ENCODE measurements around the gene GIPR. TPM values are rescaled to one million over a fixed set of nuclear protein-coding genes. Genes with fewer than 3 reads are reported as not detected.

The GIPR gene
- total RNA-seq, 2 experiments from 2014 or later: 1.4 to 1.7 TPM

GRCh38 chr19:45641274-45642105, 26.5 kb upstream of the GIPR start:
- Mint-ChIP-seq H3K4me3 (peak overlapping the region; percentile 91), H3K36me3 (peaks cover 24% of the 10 kb centered on the region), H3K27ac (peak overlapping the region; percentile 98), H3K27me3 (peaks cover 13% of the 10 kb centered on the region), H3K4me1 (peaks cover 38% of the 10 kb centered on the region), H3K9me3 (peaks cover 5% of the 10 kb centered on the region)
- peak; percentile 89 for DNase-seq

GRCh38 chr19:45643024-45643926, 24.7 kb upstream of the GIPR start:
- Mint-ChIP-seq H3K27me3 (peaks cover 24% of the 10 kb centered on the region), H3K4me1 (peaks cover 40% of the 10 kb centered on the region), H3K4me3 (peak overlapping the region; percentile 81), H3K27ac (peak overlapping the region; percentile 98), H3K9me3 (peaks cover 5% of the 10 kb centered on the region), H3K36me3 (peaks cover 18% of the 10 kb centered on the region)
- DNase-seq: peak; percentile 94

GRCh38 chr19:45643927-45644771, 23.9 kb upstream of the GIPR start:
- no peak overlapping the region for H3K27ac Mint-ChIP-seq
- H3K4me1 Mint-ChIP-seq: peaks cover 34% of the 10 kb centered on the region
- peaks cover 24% of the 10 kb centered on the region for H3K27me3 Mint-ChIP-seq
- H3K9me3 Mint-ChIP-seq: peaks cover 5% of the 10 kb centered on the region
- H3K4me3 Mint-ChIP-seq: peak overlapping the region; percentile 81
- no peak for DNase-seq
- H3K36me3 Mint-ChIP-seq: peaks cover 10% of the 10 kb centered on the region

- H3K4me3 Mint-ChIP-seq: peak overlapping the region; percentile 74
- H3K27me3 Mint-ChIP-seq: peaks cover 25% of the 10 kb centered on the region
- peaks cover 31% of the 10 kb centered on the region for H3K4me1 Mint-ChIP-seq
- H3K36me3 Mint-ChIP-seq: peaks cover 8% of the 10 kb centered on the region
- H3K27ac Mint-ChIP-seq: no peak overlapping the region
- H3K9me3 Mint-ChIP-seq: peaks cover 5% of the 10 kb centered on the region
- no peak for DNase-seq
Measured at GRCh38 chr19:45645068-45645630, 22.9 kb upstream of the GIPR start.

GRCh38 chr19:45645631-45646344, 22.2 kb upstream of the GIPR start:
- DNase-seq: peak; percentile 87
- Mint-ChIP-seq H3K4me1 (peaks cover 29% of the 10 kb centered on the region), H3K27me3 (peaks cover 27% of the 10 kb centered on the region), H3K27ac (peak overlapping the region; percentile 45), H3K36me3 (peaks cover 5% of the 10 kb centered on the region), H3K9me3 (peaks cover 3% of the 10 kb centered on the region), H3K4me3 (peak overlapping the region; percentile 74)

GRCh38 chr19:45646345-45646698, 21.7 kb upstream of the GIPR start:
- peaks cover 24% of the 10 kb centered on the region for H3K4me1 Mint-ChIP-seq
- peaks cover 28% of the 10 kb centered on the region for H3K27me3 Mint-ChIP-seq
- H3K27ac Mint-ChIP-seq: no peak overlapping the region
- DNase-seq: no peak
- H3K9me3 Mint-ChIP-seq: no peaks in the 10 kb centered on the region
- no peaks in the 10 kb centered on the region for H3K36me3 Mint-ChIP-seq
- peak overlapping the region; percentile 74 for H3K4me3 Mint-ChIP-seq

GRCh38 chr19:45650722-45651121, 17.3 kb upstream of the GIPR start:
- no peaks in the 10 kb centered on the region for H3K9me3 Mint-ChIP-seq
- H3K27ac Mint-ChIP-seq: no peak overlapping the region
- peaks cover 8% of the 10 kb centered on the region for H3K4me1 Mint-ChIP-seq
- peaks cover 24% of the 10 kb centered on the region for H3K27me3 Mint-ChIP-seq
- no peaks in the 10 kb centered on the region for H3K36me3 Mint-ChIP-seq
- no peak for DNase-seq
- H3K4me3 Mint-ChIP-seq: no peak overlapping the region

- no peaks in the 10 kb centered on the region for H3K4me1 Mint-ChIP-seq
- H3K36me3 Mint-ChIP-seq: no peaks in the 10 kb centered on the region
- peaks cover 7% of the 10 kb centered on the region for H3K27me3 Mint-ChIP-seq
- no peak overlapping the region for H3K4me3 Mint-ChIP-seq
- no peaks in the 10 kb centered on the region for H3K9me3 Mint-ChIP-seq
- H3K27ac Mint-ChIP-seq: no peak overlapping the region
- no peak for DNase-seq
Measured at GRCh38 chr19:45653634-45654033, 14.4 kb upstream of the GIPR start.

GRCh38 chr19:45655073-45655472, 12.9 kb upstream of the GIPR start:
- Mint-ChIP-seq H3K27me3 (peaks cover 7% of the 10 kb centered on the region), H3K9me3 (no peaks in the 10 kb centered on the region), H3K27ac (no peak overlapping the region), H3K4me1 (no peaks in the 10 kb centered on the region), H3K36me3 (no peaks in the 10 kb centered on the region), H3K4me3 (no peak overlapping the region)
- DNase-seq: no peak

- Mint-ChIP-seq H3K4me3 (no peak overlapping the region), H3K4me1 (no peaks in the 10 kb centered on the region), H3K9me3 (no peaks in the 10 kb centered on the region), H3K27ac (no peak overlapping the region), H3K36me3 (no peaks in the 10 kb centered on the region), H3K27me3 (peaks cover 4% of the 10 kb centered on the region)
- DNase-seq: no peak
Measured at GRCh38 chr19:45657520-45658167, 10.4 kb upstream of the GIPR start.

GRCh38 chr19:45659096-45659729, 8.8 kb upstream of the GIPR start:
- Mint-ChIP-seq H3K4me3 (no peak overlapping the region), H3K36me3 (no peaks in the 10 kb centered on the region), H3K27ac (no peak overlapping the region), H3K27me3 (peaks cover 4% of the 10 kb centered on the region), H3K9me3 (no peaks in the 10 kb centered on the region), H3K4me1 (no peaks in the 10 kb centered on the region)
- no peak for DNase-seq

GRCh38 chr19:45660636-45661035, 7.4 kb upstream of the GIPR start:
- peaks cover 4% of the 10 kb centered on the region for H3K27me3 Mint-ChIP-seq
- DNase-seq: no peak
- H3K27ac Mint-ChIP-seq: no peak overlapping the region
- H3K4me3 Mint-ChIP-seq: no peak overlapping the region
- no peaks in the 10 kb centered on the region for H3K36me3 Mint-ChIP-seq
- no peaks in the 10 kb centered on the region for H3K4me1 Mint-ChIP-seq
- H3K9me3 Mint-ChIP-seq: no peaks in the 10 kb centered on the region

GRCh38 chr19:45663800-45664199, 4.2 kb upstream of the GIPR start:
- Mint-ChIP-seq H3K4me3 (no peak overlapping the region), H3K4me1 (peaks cover 12% of the 10 kb centered on the region), H3K36me3 (no peaks in the 10 kb centered on the region), H3K27me3 (peaks cover 4% of the 10 kb centered on the region), H3K27ac (no peak overlapping the region), H3K9me3 (no peaks in the 10 kb centered on the region)
- DNase-seq: no peak
